ENCODE results near the gene CPTP.
A peak's percentile ranks its signal among the peaks of the same experiment; 100 is the strongest.

The CPTP gene

GRCh38 chr1:1318131-1318652 is 6.4 kb upstream of the CPTP start:
- H3K27ac ChIP-seq, result peak overlapping the region; percentile 49
- TF ChIP-seq, protein P1, sequence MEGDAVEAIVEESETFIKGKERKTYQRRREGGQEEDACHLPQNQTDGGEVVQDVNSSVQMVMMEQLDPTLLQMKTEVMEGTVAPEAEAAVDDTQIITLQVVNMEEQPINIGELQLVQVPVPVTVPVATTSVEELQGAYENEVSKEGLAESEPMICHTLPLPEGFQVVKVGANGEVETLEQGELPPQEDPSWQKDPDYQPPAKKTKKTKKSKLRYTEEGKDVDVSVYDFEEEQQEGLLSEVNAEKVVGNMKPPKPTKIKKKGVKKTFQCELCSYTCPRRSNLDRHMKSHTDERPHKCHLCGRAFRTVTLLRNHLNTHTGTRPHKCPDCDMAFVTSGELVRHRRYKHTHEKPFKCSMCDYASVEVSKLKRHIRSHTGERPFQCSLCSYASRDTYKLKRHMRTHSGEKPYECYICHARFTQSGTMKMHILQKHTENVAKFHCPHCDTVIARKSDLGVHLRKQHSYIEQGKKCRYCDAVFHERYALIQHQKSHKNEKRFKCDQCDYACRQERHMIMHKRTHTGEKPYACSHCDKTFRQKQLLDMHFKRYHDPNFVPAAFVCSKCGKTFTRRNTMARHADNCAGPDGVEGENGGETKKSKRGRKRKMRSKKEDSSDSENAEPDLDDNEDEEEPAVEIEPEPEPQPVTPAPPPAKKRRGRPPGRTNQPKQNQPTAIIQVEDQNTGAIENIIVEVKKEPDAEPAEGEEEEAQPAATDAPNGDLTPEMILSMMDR (conservative IDR thresholded peaks at IDR 0.05), result no peak

DNA sequence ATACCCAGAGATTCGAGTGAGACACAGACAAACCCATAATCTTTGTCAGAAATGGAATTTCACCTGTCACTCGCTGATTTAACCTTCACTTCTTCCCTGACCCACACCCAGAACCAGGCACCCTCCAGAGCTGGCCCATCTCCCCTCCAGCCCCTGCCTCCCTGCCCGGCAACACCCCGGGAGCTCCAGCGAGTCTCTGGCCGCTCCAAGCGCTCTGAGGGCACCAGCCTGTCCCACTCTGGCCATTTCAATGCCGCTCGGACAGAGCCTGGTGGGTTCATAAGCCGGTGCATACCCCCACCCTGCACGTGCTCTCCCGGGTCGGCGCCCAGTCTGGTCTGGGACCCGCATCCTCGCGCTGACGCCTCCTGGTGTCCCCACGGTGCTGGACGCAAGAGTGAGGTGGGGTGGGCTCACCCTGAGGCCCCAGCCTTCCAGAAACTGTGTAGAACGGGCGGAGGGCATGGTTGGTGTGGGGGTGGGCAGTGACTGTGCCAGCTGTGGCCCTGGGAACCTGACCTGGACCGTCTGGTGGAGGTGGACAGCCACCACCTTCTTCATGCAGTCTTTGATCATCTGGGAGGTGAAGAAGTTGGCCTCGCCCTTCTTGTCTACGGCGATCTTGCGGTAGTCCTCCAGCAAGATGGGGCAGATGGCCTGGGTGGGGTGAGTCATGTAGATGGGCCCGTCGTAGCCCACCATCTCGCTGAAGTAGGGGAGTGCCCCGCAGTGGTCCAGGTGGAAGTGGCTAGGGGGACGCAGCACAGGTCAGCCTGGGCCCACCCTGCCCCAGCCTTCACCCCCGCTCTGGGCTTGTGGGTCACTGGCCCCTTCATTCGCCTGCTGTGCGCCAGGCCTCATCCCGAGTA is 5.6 kb upstream of the CPTP start:
- H3K27ac ChIP-seq, result peak overlapping the region; percentile 49
- TF ChIP-seq, protein P1 (conservative IDR thresholded peaks at IDR 0.05), result no peak

DNA sequence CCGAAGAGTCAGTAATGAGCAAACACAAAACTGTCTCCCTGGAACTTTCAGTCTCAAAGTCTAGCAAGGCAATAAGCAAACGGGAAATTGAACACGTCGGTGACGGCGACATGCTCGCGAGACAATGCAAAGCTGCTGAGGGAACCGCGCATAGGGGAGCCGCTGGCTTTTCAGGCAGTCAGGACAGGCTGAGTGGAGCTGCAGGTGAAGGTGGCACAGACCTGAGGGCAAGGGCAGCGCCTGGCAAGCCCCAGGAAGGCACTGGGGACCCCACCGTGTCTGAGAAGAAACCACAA is 5.0 kb upstream of the CPTP start:
- TF ChIP-seq, protein P1 (conservative IDR thresholded peaks at IDR 0.05), result no peak
- no peak overlapping the region for H3K27ac ChIP-seq

GRCh38 chr1:1320666-1321448 is 3.7 kb upstream of the CPTP start:
- TF ChIP-seq, protein P1 (conservative IDR thresholded peaks at IDR 0.05), result no peak
- H3K27ac ChIP-seq, result no peak overlapping the region; the same call in 1 of the 2 replicates

- TF ChIP-seq, protein P1 (conservative IDR thresholded peaks at IDR 0.05), result no peak
- no peak overlapping the region; the same call in 1 of the 2 replicates for H3K27ac ChIP-seq
Observed at GRCh38 chr1:1321477-1321876, 3.1 kb upstream of the CPTP start.

GRCh38 chr1:1322418-1322817 is 2.2 kb upstream of the CPTP start:
- TF ChIP-seq, protein P1 (conservative IDR thresholded peaks at IDR 0.05), result no peak
- H3K27ac ChIP-seq, result no peak overlapping the region

GRCh38 chr1:1322952-1323351 is 1.6 kb upstream of the CPTP start:
- TF ChIP-seq, protein P1 (conservative IDR thresholded peaks at IDR 0.05), result no peak
- H3K27ac ChIP-seq, result no peak overlapping the region
